GM21423 (cell line): Measurements from ENCODE around the gene GJA4.

Source experiments
- ATAC-seq: cut with Tn5 transposase; IDR thresholded peaks from one replicate; pipeline ENCODE4 v1.9.1; 2021; ENCODE audit warnings: mild to moderate bottlenecking, moderate library complexity; ENCODE audit not compliant: unreplicated experiment

The GJA4 gene

GRCh38 chr1:34829250-34829649, 36.5 kb downstream of the GJA4 start:
- no peak for ATAC-seq

DNA sequence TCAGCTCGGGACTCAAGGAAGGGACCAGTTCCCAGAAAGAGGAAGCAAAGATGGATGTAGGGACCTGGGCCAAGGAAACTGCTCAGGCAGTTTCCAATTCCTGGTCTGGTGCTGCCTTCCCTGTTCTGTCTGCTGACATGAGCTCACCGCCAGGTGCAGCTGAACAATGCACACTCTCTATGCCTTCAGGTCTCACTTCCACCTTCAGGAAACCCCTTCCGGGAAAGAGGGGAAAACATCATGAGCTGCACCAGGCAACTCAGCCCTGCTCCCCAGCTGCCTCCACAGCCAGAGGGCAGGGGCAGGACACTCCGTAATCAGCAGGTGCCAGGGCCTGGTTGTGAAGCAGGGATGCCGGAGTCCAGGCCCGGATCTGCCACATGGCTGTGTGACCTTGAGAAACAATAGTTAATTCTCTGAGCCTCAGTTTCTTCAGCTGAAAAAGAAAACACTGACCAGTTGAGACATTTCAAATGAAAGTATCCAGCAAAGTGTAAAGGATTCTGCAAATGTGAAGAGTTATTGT, 39.0 kb downstream of the GJA4 start:
- ATAC-seq: no peak

DNA sequence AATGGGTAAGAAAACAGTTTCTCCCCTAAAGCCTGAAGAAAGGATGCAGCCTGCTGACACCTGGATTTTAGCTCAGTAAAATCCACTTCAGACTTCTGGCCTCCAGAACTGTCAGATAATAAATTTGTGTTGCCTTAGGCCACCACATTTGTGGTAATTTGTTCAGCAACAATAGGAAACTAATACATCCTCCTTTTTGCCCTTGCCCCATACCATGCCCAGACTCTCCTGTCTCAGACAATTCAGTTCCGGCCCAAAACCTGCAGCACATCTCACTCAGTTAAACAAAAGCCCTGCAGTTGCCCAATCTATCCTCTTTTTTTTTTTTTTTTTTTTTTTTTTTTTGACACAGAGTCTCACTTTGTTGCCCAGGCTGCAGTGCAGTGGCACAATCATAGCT, 40.9 kb downstream of the GJA4 start:
- no peak for ATAC-seq

GRCh38 chr1:34839526-34840305, 46.9 kb downstream of the GJA4 start:
- ATAC-seq: no peak

- no peak for ATAC-seq
These were observed 47.6 kb downstream of the GJA4 start for GRCh38 chr1:34840426-34840825.

- ATAC-seq: no peak
These were observed 49.3 kb downstream of the GJA4 start for GRCh38 chr1:34842073-34842472.

- ATAC-seq: no peak
These were observed 50.2 kb downstream of the GJA4 start for GRCh38 chr1:34842952-34843371.

DNA sequence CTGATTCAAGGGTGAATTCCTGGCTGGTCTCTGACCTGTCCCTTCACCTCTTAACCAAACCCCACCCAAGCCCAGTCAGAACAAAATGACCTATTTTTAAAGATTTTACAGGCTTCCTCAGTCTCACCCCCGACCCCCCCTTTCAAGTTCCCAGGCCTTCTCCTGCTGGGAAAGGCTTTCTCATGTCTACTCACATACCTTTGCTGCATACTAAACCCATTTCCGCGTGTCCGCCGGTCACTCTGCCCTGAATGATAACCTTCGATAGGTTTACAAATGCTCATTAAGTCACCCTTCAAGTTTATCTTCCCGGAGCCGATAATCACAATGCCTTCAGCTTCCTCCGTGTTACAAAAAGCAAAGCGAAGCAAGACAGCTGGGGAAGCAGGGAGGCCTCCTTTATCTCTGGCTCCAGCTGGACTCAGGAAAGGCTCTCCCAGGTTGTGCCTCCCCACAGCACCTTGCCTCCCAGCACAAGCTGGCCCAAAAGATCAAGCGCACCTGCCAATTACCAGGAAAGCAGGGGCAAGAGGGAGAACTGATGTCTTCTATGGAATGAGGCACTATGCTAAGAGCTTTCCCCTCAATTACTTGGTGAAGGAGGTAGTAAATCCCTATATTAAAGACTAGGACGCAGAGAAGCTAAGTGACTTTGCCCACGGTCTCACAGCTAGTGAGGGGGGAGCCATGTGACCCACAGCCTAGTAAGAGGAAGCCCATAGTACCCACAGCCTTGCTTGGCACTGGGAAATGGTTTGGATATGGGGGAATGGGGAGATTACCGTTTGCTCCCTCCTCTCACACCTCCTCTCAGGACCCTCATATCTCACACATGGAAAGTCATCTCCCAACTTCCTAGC, 50.8 kb downstream of the GJA4 start:
- ATAC-seq: no peak

DNA sequence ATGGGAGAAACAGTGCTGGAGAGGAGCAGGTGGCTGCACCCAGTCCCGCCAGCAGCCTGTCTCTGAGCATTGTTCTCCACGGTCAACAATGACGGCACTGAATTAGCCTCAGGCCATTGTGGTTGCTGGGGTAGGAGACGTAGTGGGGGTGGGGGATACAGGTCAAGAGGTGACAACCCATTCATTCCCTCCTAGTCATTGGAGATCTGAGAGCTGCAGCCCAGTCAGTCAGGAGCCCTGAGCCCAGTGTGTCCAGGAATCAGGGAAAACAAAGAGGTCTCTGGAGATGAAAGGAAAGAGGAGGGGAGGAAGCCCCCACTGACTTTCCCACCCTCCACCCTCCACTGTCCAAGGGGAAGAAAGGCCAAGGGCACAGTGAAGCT, 51.4 kb downstream of the GJA4 start:
- ATAC-seq: no peak
